Astrocyte (in vitro differentiated cells and primary cell): ENCODE results near the gene PARD3B. TPM values are rescaled to one million over a fixed set of nuclear protein-coding genes. Genes with fewer than 3 reads are reported as not detected.

Experiments used
- DNase-seq: peaks from one replicate; pipeline ENCODE4 v3.0.0-alpha.2; 2010; ENCODE audit warnings: low read depth
- FAIRE-seq: peaks from 2 replicates; lab custom pipeline; 2011; peaks lifted over from hg19 to GRCh38; lab: Jason Lieb, UNC
- H2AFZ ChIP-seq: 2 replicates; pipeline ENCODE4 v1.6.0; 2012; ENCODE audit warnings: low read depth, low read length, inconsistent platforms
- H3K27ac ChIP-seq: 2 replicates; pipeline ENCODE4 v1.5.1; 2011; ENCODE audit warnings: low read depth, low read length, inconsistent platforms
- H3K27me3 ChIP-seq: 2 replicates; pipeline ENCODE4 v1.6.0; 2011; ENCODE audit warnings: low read length, inconsistent platforms; ENCODE audit not compliant: insufficient read depth
- H3K36me3 ChIP-seq: 2 replicates; pipeline ENCODE4 v1.5.1; 2011; ENCODE audit warnings: low read length, inconsistent platforms; ENCODE audit not compliant: insufficient read depth
- H3K4me1 ChIP-seq: 2 replicates; pipeline ENCODE4 v1.5.1; 2011; ENCODE audit warnings: low read length, inconsistent platforms; ENCODE audit not compliant: insufficient read depth
- H3K4me2 ChIP-seq: 2 replicates; pipeline ENCODE4 v1.6.0; 2012; ENCODE audit warnings: low read length, inconsistent platforms
- H3K4me3 ChIP-seq: 2 replicates; pipeline ENCODE4 v1.5.1; 2011; ENCODE audit warnings: low read depth, mild to moderate bottlenecking, low read length, inconsistent platforms; ENCODE audit not compliant: insufficient read depth
- H3K79me2 ChIP-seq: 2 replicates; pipeline ENCODE4 v1.6.0; 2012; ENCODE audit warnings: mild to moderate bottlenecking, low read length, inconsistent platforms; ENCODE audit not compliant: insufficient read depth
- H3K9ac ChIP-seq: 2 replicates; pipeline ENCODE4 v1.6.0; 2012; ENCODE audit warnings: mild to moderate bottlenecking, low read length, inconsistent platforms
- H3K9me3 ChIP-seq: 2 replicates; pipeline ENCODE4 v1.5.1; 2012; ENCODE audit warnings: low read depth, mild to moderate bottlenecking, low read length, inconsistent platforms; ENCODE audit not compliant: insufficient read depth
- H4K20me1 ChIP-seq: 2 replicates; pipeline ENCODE4 v1.6.0; 2012; ENCODE audit warnings: low read length, inconsistent platforms; ENCODE audit not compliant: insufficient read depth
- H3K27ac Mint-ChIP-seq: one replicate; pipeline ENCODE4 v1.8.0; 2021; ENCODE audit warnings: mild to moderate bottlenecking, mixed read lengths; ENCODE audit not compliant: unreplicated experiment
- H3K27me3 Mint-ChIP-seq: one replicate; pipeline ENCODE4 v1.8.0; 2021; ENCODE audit warnings: low read depth, mixed read lengths; ENCODE audit not compliant: unreplicated experiment
- H3K36me3 Mint-ChIP-seq: one replicate; pipeline ENCODE4 v1.8.0; 2021; ENCODE audit warnings: low read depth, mixed read lengths; ENCODE audit not compliant: unreplicated experiment
- H3K4me1 Mint-ChIP-seq: one replicate; pipeline ENCODE4 v1.8.0; 2021; ENCODE audit warnings: low read depth, mixed read lengths; ENCODE audit not compliant: unreplicated experiment
- H3K4me3 Mint-ChIP-seq: one replicate; pipeline ENCODE4 v1.8.0; 2021; ENCODE audit warnings: mild to moderate bottlenecking, moderate library complexity, mixed read lengths; ENCODE audit not compliant: unreplicated experiment
- H3K9me3 Mint-ChIP-seq: one replicate; pipeline ENCODE4 v1.8.0; 2021; ENCODE audit warnings: mild to moderate bottlenecking, mixed read lengths; ENCODE audit not compliant: unreplicated experiment
- CTCF ChIP-seq: IDR thresholded peaks from 2 replicates; pipeline ENCODE4 v1.5.1; 2011; ENCODE audit warnings: low read depth, mild to moderate bottlenecking, inconsistent platforms, low read length, moderate library complexity; ENCODE audit not compliant: insufficient read depth
- EZH2 ChIP-seq: IDR thresholded peaks from 2 replicates; pipeline ENCODE4 v1.6.1; 2012; ENCODE audit warnings: mild to moderate bottlenecking, low read length, inconsistent platforms; ENCODE audit not compliant: insufficient read depth
- total RNA-seq: library from RNA; stranded (reverse); gene quantifications from 2 replicates; pipeline ENCODE4 v1.2.1, GENCODE V29; 2021

PARD3B gene
- total RNA-seq, 1 donor from 2014 or later = 6.5 TPM

- no peak overlapping the region for H3K27ac Mint-ChIP-seq
These were observed 929.6 kb downstream of the PARD3B start for GRCh38 chr2:205474741-205475415.

GRCh38 chr2:205475416-205475768 lies 930.1 kb downstream of the PARD3B start:
- Histone ChIP-seq H3K36me3 (no peaks in the 10 kb centered on the region), H3K9me3 (no peaks in the 10 kb centered on the region), H4K20me1 (no peaks in the 10 kb centered on the region), H2AFZ (no peak overlapping the region), H3K4me1 (peaks cover 16% of the 10 kb centered on the region), H3K9ac (no peak overlapping the region), H3K27me3 (no peaks in the 10 kb centered on the region), H3K4me3 (no peak overlapping the region), H3K79me2 (no peaks in the 10 kb centered on the region), H3K4me2 (no peak overlapping the region), H3K27ac (no peak overlapping the region)
- no peaks in the 10 kb centered on the region for H3K9me3 Mint-ChIP-seq
- no peaks in the 10 kb centered on the region for H3K27me3 Mint-ChIP-seq
- no peak for FAIRE-seq
- no peak overlapping the region for H3K4me3 Mint-ChIP-seq
- peaks cover 18% of the 10 kb centered on the region for H3K4me1 Mint-ChIP-seq
- DNase-seq = no peak
- TF ChIP-seq CTCF (no peak), EZH2 (no peak)
- no peak overlapping the region for H3K27ac Mint-ChIP-seq
- no peaks in the 10 kb centered on the region for H3K36me3 Mint-ChIP-seq

More at GRCh38 chr2:205474741-205475415, 929.6 kb downstream of the PARD3B start:
- Histone ChIP-seq H3K9ac (no peak overlapping the region), H2AFZ (no peak overlapping the region), H3K9me3 (no peaks in the 10 kb centered on the region), H3K4me2 (peak overlapping the region; percentile 41), H3K36me3 (no peaks in the 10 kb centered on the region), H3K4me3 (no peak overlapping the region), H3K27ac (no peak overlapping the region), H3K4me1 (peaks cover 16% of the 10 kb centered on the region), H3K27me3 (no peaks in the 10 kb centered on the region), H3K79me2 (no peaks in the 10 kb centered on the region), H4K20me1 (no peaks in the 10 kb centered on the region)
- no peaks in the 10 kb centered on the region for H3K36me3 Mint-ChIP-seq
- no peaks in the 10 kb centered on the region for H3K27me3 Mint-ChIP-seq
- DNase-seq (peak; percentile 67), FAIRE-seq (peak; percentile 77)
- H3K4me1 Mint-ChIP-seq = peaks cover 18% of the 10 kb centered on the region
- no peaks in the 10 kb centered on the region for H3K9me3 Mint-ChIP-seq
- H3K4me3 Mint-ChIP-seq = no peak overlapping the region
- TF ChIP-seq EZH2 = no peak
- no peak for TF ChIP-seq CTCF

- no peaks in the 10 kb centered on the region for H3K79me2 ChIP-seq
- H3K9ac ChIP-seq = no peak overlapping the region
- no peaks in the 10 kb centered on the region for H3K9me3 ChIP-seq
- Mint-ChIP-seq H3K9me3 (no peaks in the 10 kb centered on the region), H3K27ac (no peak overlapping the region), H3K36me3 (no peaks in the 10 kb centered on the region), H3K4me3 (no peak overlapping the region), H3K27me3 (no peaks in the 10 kb centered on the region), H3K4me1 (peaks cover 18% of the 10 kb centered on the region)
- no peak overlapping the region for H3K4me3 ChIP-seq
- H2AFZ ChIP-seq = no peak overlapping the region
- H4K20me1 ChIP-seq = no peaks in the 10 kb centered on the region
- DNase-seq = peak; percentile 66
- H3K4me1 ChIP-seq = peaks cover 16% of the 10 kb centered on the region
- no peak for TF ChIP-seq EZH2
- no peak for TF ChIP-seq CTCF
- no peak for FAIRE-seq
- H3K27me3 ChIP-seq = no peaks in the 10 kb centered on the region
- no peak overlapping the region for H3K27ac ChIP-seq
- H3K4me2 ChIP-seq = peak overlapping the region; percentile 1
- no peaks in the 10 kb centered on the region for H3K36me3 ChIP-seq
These were observed 931.9 kb downstream of the PARD3B start for GRCh38 chr2:205477016-205477705.
